Neuron (in vitro differentiated cells): ENCODE data around the gene OR6C76.
"Not testable (repeated sequence)": the region's sequence is repeated elsewhere in the genome, so short reads cannot be mapped to it uniquely, and the experiment has no call there.

ENCODE experiments used
- H2AFZ ChIP-seq: one replicate; pipeline ENCODE4 v1.6.1; 2013; ENCODE audit warnings: low read depth, mild to moderate bottlenecking, inconsistent platforms, low read length, moderate library complexity
- H3K27me3 ChIP-seq: one replicate; pipeline ENCODE4 v1.6.1; 2013; ENCODE audit warnings: low read length; ENCODE audit not compliant: insufficient read depth
- H3K36me3 ChIP-seq: one replicate; pipeline ENCODE4 v1.6.1; 2013; ENCODE audit warnings: low read length; ENCODE audit not compliant: insufficient read depth
- H3K4me1 ChIP-seq: one replicate; pipeline ENCODE4 v1.6.1; 2013; ENCODE audit warnings: low read length; ENCODE audit not compliant: insufficient read depth
- H3K4me3 ChIP-seq: 2 replicates; pipeline ENCODE4 v1.5.1; 2013; ENCODE audit warnings: mild to moderate bottlenecking, low read length, moderate library complexity
- H3K9me3 ChIP-seq: one replicate; pipeline ENCODE4 v1.6.1; 2013; ENCODE audit warnings: low read length

OR6C76 gene

GRCh38 chr12:55425954-55426353, at the start of gene OR6C76:
Gene OR6C76 (plus strand): TSS chr12:55426254. CDS start chr12:55426254, 0 bp downstream.
- Histone ChIP-seq H2AFZ (no peak within 1 kb of the TSS), H3K4me3 (no peak within 1 kb of the TSS), H3K36me3 (no peaks in the 10 kb centered on the region), H3K9me3 (no peaks in the 10 kb centered on the region), H3K27me3 (no peaks in the 10 kb centered on the region), H3K4me1 (no peaks in the 10 kb centered on the region)

- Histone ChIP-seq H2AFZ (no peak overlapping the region), H3K36me3 (no peaks in the 10 kb centered on the region), H3K4me3 (no peak overlapping the region), H3K4me1 (peaks cover 2% of the 10 kb centered on the region), H3K9me3 (no peaks in the 10 kb centered on the region), H3K27me3 (no peaks in the 10 kb centered on the region)
Observed at GRCh38 chr12:55385891-55386290, 40.2 kb upstream of the OR6C76 start.

- Histone ChIP-seq H3K27me3 (no peaks in the 10 kb centered on the region), H3K4me1 (no peaks in the 10 kb centered on the region), H3K9me3 (no peaks in the 10 kb centered on the region), H3K4me3 (no peak overlapping the region), H3K36me3 (no peaks in the 10 kb centered on the region), H2AFZ (no peak overlapping the region)
Observed at GRCh38 chr12:55392032-55392795, 33.8 kb upstream of the OR6C76 start.

- Histone ChIP-seq H3K4me3 (no peak overlapping the region), H3K36me3 (no peaks in the 10 kb centered on the region), H2AFZ (no peak overlapping the region), H3K4me1 (no peaks in the 10 kb centered on the region), H3K27me3 (no peaks in the 10 kb centered on the region), H3K9me3 (no peaks in the 10 kb centered on the region)
Observed at GRCh38 chr12:55396326-55396725, 29.7 kb upstream of the OR6C76 start.

GRCh38 chr12:55400229-55400628, 25.8 kb upstream of the OR6C76 start, which contains the start of gene OR6C65:
Gene OR6C65 (plus strand): TSS chr12:55400529. CDS start chr12:55400529, 0 bp downstream.
- no peaks in the 10 kb centered on the region for H3K9me3 ChIP-seq
- no peaks in the 10 kb centered on the region for H3K4me1 ChIP-seq
- no peak within 1 kb of the TSS for H2AFZ ChIP-seq
- no peaks in the 10 kb centered on the region for H3K27me3 ChIP-seq
- H3K4me3 ChIP-seq, result no peak within 1 kb of the TSS
- no peaks in the 10 kb centered on the region for H3K36me3 ChIP-seq

- Histone ChIP-seq H3K36me3 (no peaks in the 10 kb centered on the region), H3K9me3 (no peaks in the 10 kb centered on the region), H2AFZ (no peak overlapping the region), H3K4me1 (no peaks in the 10 kb centered on the region), H3K27me3 (no peaks in the 10 kb centered on the region), H3K4me3 (no peak overlapping the region)
Observed at GRCh38 chr12:55407866-55408265, 18.2 kb upstream of the OR6C76 start.

- H3K4me1 ChIP-seq, H3K9me3 ChIP-seq, H3K4me3 ChIP-seq: not testable (repeated sequence)
Observed at GRCh38 chr12:55409133-55409532, 16.9 kb upstream of the OR6C76 start.

GRCh38 chr12:55412138-55412537, 13.9 kb upstream of the OR6C76 start:
- H3K27me3 ChIP-seq, H3K9me3 ChIP-seq, H3K4me1 ChIP-seq, H3K4me3 ChIP-seq, H2AFZ ChIP-seq, H3K36me3 ChIP-seq: not testable (repeated sequence)

More at GRCh38 chr12:55409133-55409532, 16.9 kb upstream of the OR6C76 start:
- H3K27me3 ChIP-seq, H2AFZ ChIP-seq, H3K36me3 ChIP-seq: not testable (repeated sequence)

- not testable (repeated sequence) for H3K36me3 ChIP-seq, H3K9me3 ChIP-seq, H3K4me1 ChIP-seq, H3K4me3 ChIP-seq, H3K27me3 ChIP-seq, H2AFZ ChIP-seq
Observed at GRCh38 chr12:55413498-55414388, 12.3 kb upstream of the OR6C76 start.

- H3K4me3 ChIP-seq, H3K4me1 ChIP-seq, H3K9me3 ChIP-seq, H3K36me3 ChIP-seq, H3K27me3 ChIP-seq, H2AFZ ChIP-seq: not testable (repeated sequence)
Observed at GRCh38 chr12:55414396-55414823, 11.6 kb upstream of the OR6C76 start.

GRCh38 chr12:55414889-55415288, 11.2 kb upstream of the OR6C76 start:
- H3K9me3 ChIP-seq, H3K4me1 ChIP-seq, H3K27me3 ChIP-seq, H3K36me3 ChIP-seq, H3K4me3 ChIP-seq, H2AFZ ChIP-seq: not testable (repeated sequence)

GRCh38 chr12:55416961-55417360, 9.1 kb upstream of the OR6C76 start:
- Histone ChIP-seq H3K4me3 (no peak overlapping the region), H3K27me3 (no peaks in the 10 kb centered on the region), H3K9me3 (no peaks in the 10 kb centered on the region), H2AFZ (no peak overlapping the region), H3K4me1 (peaks cover 2% of the 10 kb centered on the region), H3K36me3 (no peaks in the 10 kb centered on the region)

- Histone ChIP-seq H3K4me1 (peaks cover 2% of the 10 kb centered on the region), H3K4me3 (no peak overlapping the region), H3K27me3 (no peaks in the 10 kb centered on the region), H2AFZ (no peak overlapping the region), H3K36me3 (no peaks in the 10 kb centered on the region), H3K9me3 (no peaks in the 10 kb centered on the region)
Observed at GRCh38 chr12:55420307-55420962, 5.6 kb upstream of the OR6C76 start.
